Measurements from ENCODE around the gene GDF15. TPM values are rescaled to one million over a fixed set of nuclear protein-coding genes. Genes with fewer than 3 reads are reported as not detected.

GDF15 gene
- polyA plus RNA-seq, 1 donor (not counting 4 experiments of a cell fraction or from before 2014, with no cell fraction given): 0.31 TPM

GRCh38 chr19:18357041-18357440 is 28.9 kb upstream of the GDF15 start:
- dilution Hi-C loops (cut with MboI; ENCODE audit: extremely low pct_ligation_motif_present, low sequenced_read_pairs): no loop called here
- no peak overlapping the region for H3K27ac ChIP-seq (ENCODE audit: control insufficient read depth, insufficient read depth, low read length)

GRCh38 chr19:18361646-18362045 is 24.3 kb upstream of the GDF15 start:
- dilution Hi-C loops (cut with MboI; ENCODE audit: extremely low pct_ligation_motif_present, low sequenced_read_pairs): no loop called here
- H3K36me3 ChIP-seq (ENCODE audit: control insufficient read depth in 2 of 2, extremely low read depth in 1 of 2, insufficient read depth in 2 of 2, low read length in 2 of 2): peaks cover 2 to 4% of the 10 kb centered on the region in 2 experiments

More at GRCh38 chr19:18357041-18357440, 28.9 kb upstream of the GDF15 start:
- no peaks in the 10 kb centered on the region for H4K20me1 ChIP-seq (ENCODE audit: control insufficient read depth, extremely low read depth, insufficient read depth, low read length)
- H3K9ac ChIP-seq (ENCODE audit: control insufficient read depth, extremely low read depth, insufficient read depth, low read length): no peak overlapping the region
- no peak for DNase-seq (ENCODE audit: low read depth, low spot score)
- H3K4me1 ChIP-seq (ENCODE audit: control insufficient read depth, extremely low read depth, insufficient read depth, low read length): no peaks in the 10 kb centered on the region
- no peaks in the 10 kb centered on the region for H3K9me1 ChIP-seq (ENCODE audit: control insufficient read depth, extremely low read depth, insufficient read depth, low read length)
- no peaks in the 10 kb centered on the region for H3K79me2 ChIP-seq (ENCODE audit: control insufficient read depth, insufficient read depth, low read length)
- H3K9me3 ChIP-seq (ENCODE audit: control insufficient read depth, low read depth, low read length): no peaks in the 10 kb centered on the region
- FAIRE-seq: no peak
- no peak overlapping the region for H2AFZ ChIP-seq (ENCODE audit: control insufficient read depth, low read length)
- H3K4me3 ChIP-seq (ENCODE audit: control insufficient read depth in 2 of 3, extremely low read depth in 1 of 3, insufficient read depth in 2 of 3, low read depth in 1 of 3, low read length in 3 of 3): no peak overlapping the region
- no peaks in the 10 kb centered on the region for H3K27me3 ChIP-seq (ENCODE audit: control insufficient read depth, extremely low read depth, insufficient read depth, low read length)
- H3K4me2 ChIP-seq (ENCODE audit: control insufficient read depth, extremely low read depth, insufficient read depth, low read depth, low read length): no peak overlapping the region
- H3K36me3 ChIP-seq (ENCODE audit: control insufficient read depth in 2 of 2, extremely low read depth in 1 of 2, insufficient read depth in 2 of 2, low read length in 2 of 2): peaks cover 2 to 4% of the 10 kb centered on the region in 2 experiments
- TF ChIP-seq CTCF (optimal IDR thresholded peaks at IDR 0.05 in 1 of 3, IDR thresholded peaks at IDR 0.05 in 1 of 3, conservative IDR thresholded peaks at IDR 0.05 in 1 of 3; ENCODE audit: extremely low read depth in 1 of 3, insufficient read depth in 2 of 3, low read length in 3 of 3) (no peak), EZH2 (IDR thresholded peaks at IDR 0.05; ENCODE audit: low read length) (no peak)

More at GRCh38 chr19:18361646-18362045, 24.3 kb upstream of the GDF15 start:
- H3K27ac ChIP-seq (ENCODE audit: control insufficient read depth, insufficient read depth, low read length): no peak overlapping the region
- no peaks in the 10 kb centered on the region for H3K9me1 ChIP-seq (ENCODE audit: control insufficient read depth, extremely low read depth, insufficient read depth, low read length)
- TF ChIP-seq EZH2 (IDR thresholded peaks at IDR 0.05; ENCODE audit: low read length): no peak
- TF ChIP-seq CTCF (optimal IDR thresholded peaks at IDR 0.05 in 1 of 3, IDR thresholded peaks at IDR 0.05 in 1 of 3, conservative IDR thresholded peaks at IDR 0.05 in 1 of 3; ENCODE audit: extremely low read depth in 1 of 3, insufficient read depth in 2 of 3, low read length in 3 of 3): no peak
- no peak overlapping the region for H3K4me3 ChIP-seq (ENCODE audit: control insufficient read depth in 2 of 3, extremely low read depth in 1 of 3, insufficient read depth in 2 of 3, low read depth in 1 of 3, low read length in 3 of 3)
- FAIRE-seq (no peak), DNase-seq (ENCODE audit: low read depth, low spot score) (no peak)
- no peak overlapping the region for H3K4me2 ChIP-seq (ENCODE audit: control insufficient read depth, extremely low read depth, insufficient read depth, low read depth, low read length)
- H3K4me1 ChIP-seq (ENCODE audit: control insufficient read depth, extremely low read depth, insufficient read depth, low read length): peaks cover 18% of the 10 kb centered on the region
- H4K20me1 ChIP-seq (ENCODE audit: control insufficient read depth, extremely low read depth, insufficient read depth, low read length): no peaks in the 10 kb centered on the region
- H3K27me3 ChIP-seq (ENCODE audit: control insufficient read depth, extremely low read depth, insufficient read depth, low read length): no peaks in the 10 kb centered on the region
- H3K9ac ChIP-seq (ENCODE audit: control insufficient read depth, extremely low read depth, insufficient read depth, low read length): no peak overlapping the region
- H3K79me2 ChIP-seq (ENCODE audit: control insufficient read depth, insufficient read depth, low read length): no peaks in the 10 kb centered on the region
- no peak overlapping the region for H2AFZ ChIP-seq (ENCODE audit: control insufficient read depth, low read length)
- no peaks in the 10 kb centered on the region for H3K9me3 ChIP-seq (ENCODE audit: control insufficient read depth, low read depth, low read length)

All from keratinocyte (primary cell).